Heart left ventricle (tissue), 16 donors: Measurements from ENCODE around the gene RAD51. TPM values are rescaled to one million over a fixed set of nuclear protein-coding genes. Genes with fewer than 3 reads are reported as not detected.

Source experiments
- ATAC-seq, 4 donors: fragments of 200-7000 bp; cut with Tn5 transposase; one replicate each; pipeline ENCODE4 v1.9.1; 2020 to 2022; ENCODE audit warnings: moderate library complexity in 4 of 4, mild to moderate bottlenecking in 3 of 4, moderate number of reproducible peaks in 1 of 4
- DNase-seq, 5 donors: peaks; one replicate each; pipeline ENCODE4 v3.0.0-alpha.2; 2020
- H3K27ac ChIP-seq, 12 donors: fragments of 200-600 bp; sonication (generic) in 4 of 12; one replicate each; pipeline versions ENCODE4 v1.5.0 to v1.8.0; 2016 to 2022; ENCODE audit warnings: mild to moderate bottlenecking in 2 of 12
- H3K27me3 ChIP-seq, 9 donors: fragments of 200-600 bp; sonication (generic) in 2 of 9; one replicate each; pipeline versions ENCODE4 v1.5.1 to v1.8.0; 2016 to 2022; ENCODE audit warnings: mild to moderate bottlenecking in 3 of 9
- H3K36me3 ChIP-seq, 9 donors: fragments of 200-600 bp; sonication (generic) in 2 of 9; one replicate each; pipeline versions ENCODE4 v1.5.0 to v1.8.0; 2018 to 2022; ENCODE audit warnings: mild to moderate bottlenecking in 2 of 9
- H3K4me1 ChIP-seq, 12 donors: fragments of 200-600 bp; sonication (generic) in 4 of 12; one replicate each; pipeline versions ENCODE4 v1.5.0 to v1.8.0; 2016 to 2022; ENCODE audit warnings: mild to moderate bottlenecking in 3 of 12
- H3K4me3 ChIP-seq, 12 donors: fragments of 200-600 bp; sonication (generic) in 4 of 12; one replicate each; pipeline versions ENCODE4 v1.5.0 to v1.8.0; 2017 to 2022; ENCODE audit warnings: mild to moderate bottlenecking in 9 of 12, moderate library complexity in 4 of 12
- H3K9me3 ChIP-seq, 12 donors: fragments of 200-600 bp; sonication (generic) in 4 of 12; one replicate each; pipeline versions ENCODE4 v1.5.0 to v1.8.0; 2016 to 2022; ENCODE audit warnings: mild to moderate bottlenecking in 1 of 12
- CTCF ChIP-seq, 12 donors: fragments of 200-600 bp; sonication (generic) in 4 of 12; IDR thresholded peaks; one replicate each; pipeline versions ENCODE4 v1.5.0 to v1.8.0; 2018 to 2022; ENCODE audit warnings: antibody characterized with exemption in 12 of 12, mild to moderate bottlenecking in 5 of 12
- POLR2A ChIP-seq, 2 donors: fragments of 450-650 bp; IDR thresholded peaks; one replicate each; pipeline ENCODE4 v1.6.1; 2017; ENCODE audit warnings: antibody characterized with exemption in 2 of 2, mild to moderate bottlenecking in 2 of 2, moderate library complexity in 2 of 2
- WGBS, 4 donors: extraction: QIAGEN DNeasy Blood & Tissue Kit in 2 of 4; methylation state at CpG; one replicate each; pipeline versions ENCODE4 v1.1.5 to v1.1.7; 2013 to 2018; 5-methylcytosine and 5-hydroxymethylcytosine counted together
- intact Hi-C, 10 donors: fragments of 100-400 bp; cut with DNase I; formaldehyde crosslinking; loops; one replicate each; pipeline versions ENCODE4 v1.11.1 to v1.14.2; 2022
- polyA plus RNA-seq, 2 donors: library from polyadenylated mRNA; stranded (reverse); fragments of 200-250 nt; gene quantifications; one replicate each; pipeline ENCODE4 v1.2.3, GENCODE V29; 2013
- total RNA-seq, 9 donors: library from RNA; depleted of rRNA in 2 of 9; stranded (reverse); fragments of >200 nt in 2 of 9; fragmentation: NEBNext Ultra II Directional in 3 of 9; extraction: Animal tissue kit (Norgen Biotek cat#: 25700) in 3 of 9; gene quantifications; one replicate each; pipeline versions ENCODE4 v1.1.0 to v1.2.4, GENCODE V29; 2016 to 2023
- donor health status: ischemic (EF 13 %, LVEDD 7.1; RV severe dilation, severe dysfunction).
- donor health status: healthy with polysubstance abuse.
- donor health status: DM: no; HTN: yes; CAD: no.
- donor health status: DM: no; HTN: no; CAD: no.
- donor health status: ischemic (EF 25% LVEDD 6.9; RV normal size, moderate dysfunction).
- donor health status: ischemic (EF 25% LVEDD 5.7; RV mildly dilated, moderate dysfunction).
- donor health status: healthy.
- donor health status: DM: yes; HTN: yes; CAD: no.
- donor health status: ischemic (EF 35%, LVEDD 5.7; RV mildly dilated, moderate dysfunction).
- donor health status: nonischemic (EF 11% LVEDD 7.7; RV severe dilation, severe dysfunction).
- donor health status: DM: yes; HTN: yes; CAD: no.
- donor health status: PGD.
- donor health status: ischemic (EF 29% LVEDD 5.4; RV normal size, mild dysfunction).
- donor health status: nonischemic (EF 23%, LVEDD 6.1; RV moderate dilation, normal function).

Gene RAD51
- total and polyA plus RNA-seq, 11 donors: 0.15 to 3.9 (median 0.56) TPM; not detected in 2

DNA sequence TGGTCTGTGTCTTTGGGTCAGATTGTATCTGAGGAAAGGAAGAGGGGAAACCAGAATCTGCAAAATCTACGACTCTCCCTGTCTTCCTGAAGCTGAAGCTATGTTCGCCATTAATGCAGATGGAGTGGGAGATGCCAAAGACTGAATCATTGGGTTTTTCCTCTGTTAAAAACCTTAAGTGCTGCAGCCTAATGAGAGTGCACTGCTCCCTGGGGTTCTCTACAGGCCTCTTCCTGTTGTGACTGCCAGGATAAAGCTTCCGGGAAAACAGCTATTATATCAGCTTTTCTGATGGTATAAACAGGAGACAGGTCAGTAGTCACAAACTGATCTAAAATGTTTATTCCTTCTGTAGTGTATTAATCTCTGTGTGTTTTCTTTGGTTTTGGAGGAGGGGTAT lies 36.1 kb downstream of the RAD51 start:
- Histone ChIP-seq H3K4me1 (peaks cover 0 to 3% (median 0%) of the 10 kb centered on the region in 12 donors), H3K27me3 (no peaks in the 10 kb centered on the region), H3K27ac (peak overlapping the region in 3 of 12 donors; percentile 15 to 53 (median 48)), H3K36me3 (peaks cover 0 to 55% (median 31%) of the 10 kb centered on the region in 9 donors), H3K9me3 (no peaks in the 10 kb centered on the region), H3K4me3 (no peak overlapping the region)
- TF ChIP-seq POLR2A (IDR thresholded peaks at IDR 0.05) (no peak), CTCF (IDR thresholded peaks at IDR 0.05) (no peak)
- ATAC-seq (peak in 1 of 4 donors; percentile 45), DNase-seq (peak in 1 of 5 donors; percentile 13)
- intact Hi-C loops: no loop called here
- 30 to 61% (median 48%) methylated on average over 3 of the region's 3 CpGs for whole genome bisulfite sequencing, 4 donors

- WGBS, 4 donors: 89 to 95% (median 91%) methylated on average over 4 of the region's 4 CpGs
- H3K4me3 ChIP-seq: no peak overlapping the region
- H3K9me3 ChIP-seq: no peaks in the 10 kb centered on the region
- peaks cover 0 to 97% (median 80%) of the 10 kb centered on the region in 9 donors for H3K36me3 ChIP-seq
- H3K27ac ChIP-seq: no peak overlapping the region
- TF ChIP-seq POLR2A (IDR thresholded peaks at IDR 0.05) (no peak), CTCF (IDR thresholded peaks at IDR 0.05) (no peak)
- no peaks in the 10 kb centered on the region for H3K4me1 ChIP-seq
- no peak for DNase-seq
- no peak for ATAC-seq
- H3K27me3 ChIP-seq: no peaks in the 10 kb centered on the region
- intact Hi-C loops: no loop called here
These were observed 41.6 kb downstream of the RAD51 start for GRCh38 chr15:40736575-40736974.

- intact Hi-C loops: no loop called here
- 90 to 96% (median 95%) methylated on average over 3 of the region's 3 CpGs; no CpG with 5 or more reads in 1 of the 4 donors for WGBS, 4 donors
- TF ChIP-seq CTCF (IDR thresholded peaks at IDR 0.05) (no peak), POLR2A (IDR thresholded peaks at IDR 0.05) (no peak)
- Histone ChIP-seq H3K4me3 (no peak overlapping the region), H3K36me3 (peaks cover 0 to 97% (median 84%) of the 10 kb centered on the region in 9 donors), H3K27me3 (no peaks in the 10 kb centered on the region), H3K27ac (no peak overlapping the region), H3K4me1 (no peaks in the 10 kb centered on the region), H3K9me3 (no peaks in the 10 kb centered on the region)
- ATAC-seq: no peak
- DNase-seq: no peak
These were observed 42.1 kb downstream of the RAD51 start for GRCh38 chr15:40737048-40737447.

GRCh38 chr15:40739047-40739446 lies 44.1 kb downstream of the RAD51 start:
- no peak overlapping the region for H3K4me3 ChIP-seq
- H3K27me3 ChIP-seq: no peaks in the 10 kb centered on the region
- H3K4me1 ChIP-seq: peaks cover 0 to 11% (median 0%) of the 10 kb centered on the region in 12 donors
- DNase-seq: no peak
- peaks cover 0 to 99% (median 90%) of the 10 kb centered on the region in 9 donors for H3K36me3 ChIP-seq
- no peak overlapping the region for H3K27ac ChIP-seq
- ATAC-seq: no peak
- no peaks in the 10 kb centered on the region for H3K9me3 ChIP-seq
- WGBS, 4 donors: 64 to 66% (median 66%) methylated on average over 2 of the region's 2 CpGs
- TF ChIP-seq POLR2A (IDR thresholded peaks at IDR 0.05): no peak
- TF ChIP-seq CTCF (IDR thresholded peaks at IDR 0.05): no peak
- intact Hi-C loops: no loop called here
